ENCODE data around the gene FGF7. TPM values are rescaled to one million over a fixed set of nuclear protein-coding genes. Genes with fewer than 3 reads are reported as not detected.
A peak's percentile ranks its signal among the peaks of the same experiment; 100 is the strongest.
"Not testable (repeated sequence)": the region's sequence is repeated elsewhere in the genome, so short reads cannot be mapped to it uniquely, and the experiment has no call there.

The FGF7 gene
- total RNA-seq, 1 donor from 2014 or later: 137 TPM

DNA sequence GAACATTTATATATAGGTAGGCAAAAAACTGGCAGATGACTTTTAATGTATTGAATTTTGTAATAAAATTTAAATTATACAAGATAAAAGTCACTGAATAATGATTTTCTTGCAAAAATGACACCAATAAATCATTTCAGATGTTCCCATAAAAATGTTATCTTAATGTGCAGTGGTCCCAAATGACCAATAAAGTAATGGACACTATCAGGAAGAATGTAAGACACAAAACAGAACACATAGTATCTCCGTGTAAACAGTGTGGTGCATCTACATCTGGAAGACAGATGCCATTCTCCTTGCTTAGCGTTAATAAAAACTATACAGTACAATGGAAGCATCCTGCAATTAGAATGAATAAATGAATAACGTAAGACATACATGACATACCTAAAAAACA is 41.5 kb downstream of the FGF7 start:
- no peak for TF ChIP-seq POLR2A (IDR thresholded peaks at IDR 0.05)
- no peak for DNase-seq (ENCODE audit: extremely low spot score in 2 of 2)
- Histone ChIP-seq H3K36me3 (no peaks in the 10 kb centered on the region), H3K4me1 (peaks cover 43% of the 10 kb centered on the region), H3K27ac (no peak overlapping the region), H3K27me3 (no peaks in the 10 kb centered on the region), H3K9me3 (no peaks in the 10 kb centered on the region), H3K4me3 (no peak overlapping the region)
- intact Hi-C loops (cut with DNase I): no loop called here

DNA sequence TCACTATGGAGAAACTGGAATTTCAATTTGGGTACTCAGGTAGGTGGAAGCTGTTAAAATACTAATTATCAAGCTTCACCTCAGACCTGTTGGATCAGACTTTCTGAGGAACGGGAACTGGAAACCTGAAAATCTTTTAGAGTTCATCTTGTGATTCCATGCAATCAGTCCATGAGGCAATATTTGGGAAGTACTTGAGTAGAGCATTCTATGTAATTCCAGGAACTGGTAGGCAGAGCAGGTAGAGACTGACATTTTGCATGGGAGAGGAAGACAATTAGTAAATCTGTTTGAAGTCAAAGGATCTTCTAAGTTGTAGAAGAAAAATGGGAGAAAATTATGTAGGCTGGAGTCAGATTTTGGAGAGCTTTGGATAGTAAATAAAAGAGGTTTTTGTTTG is 43.1 kb downstream of the FGF7 start:
- intact Hi-C loops (cut with DNase I): no loop called here
- H3K36me3 ChIP-seq: no peaks in the 10 kb centered on the region
- H3K9me3 ChIP-seq: no peaks in the 10 kb centered on the region
- no peaks in the 10 kb centered on the region for H3K27me3 ChIP-seq
- H3K27ac ChIP-seq: peak overlapping the region; percentile 36
- TF ChIP-seq, protein P1, sequence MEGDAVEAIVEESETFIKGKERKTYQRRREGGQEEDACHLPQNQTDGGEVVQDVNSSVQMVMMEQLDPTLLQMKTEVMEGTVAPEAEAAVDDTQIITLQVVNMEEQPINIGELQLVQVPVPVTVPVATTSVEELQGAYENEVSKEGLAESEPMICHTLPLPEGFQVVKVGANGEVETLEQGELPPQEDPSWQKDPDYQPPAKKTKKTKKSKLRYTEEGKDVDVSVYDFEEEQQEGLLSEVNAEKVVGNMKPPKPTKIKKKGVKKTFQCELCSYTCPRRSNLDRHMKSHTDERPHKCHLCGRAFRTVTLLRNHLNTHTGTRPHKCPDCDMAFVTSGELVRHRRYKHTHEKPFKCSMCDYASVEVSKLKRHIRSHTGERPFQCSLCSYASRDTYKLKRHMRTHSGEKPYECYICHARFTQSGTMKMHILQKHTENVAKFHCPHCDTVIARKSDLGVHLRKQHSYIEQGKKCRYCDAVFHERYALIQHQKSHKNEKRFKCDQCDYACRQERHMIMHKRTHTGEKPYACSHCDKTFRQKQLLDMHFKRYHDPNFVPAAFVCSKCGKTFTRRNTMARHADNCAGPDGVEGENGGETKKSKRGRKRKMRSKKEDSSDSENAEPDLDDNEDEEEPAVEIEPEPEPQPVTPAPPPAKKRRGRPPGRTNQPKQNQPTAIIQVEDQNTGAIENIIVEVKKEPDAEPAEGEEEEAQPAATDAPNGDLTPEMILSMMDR (IDR thresholded peaks at IDR 0.05): no peak
- TF ChIP-seq POLR2A (IDR thresholded peaks at IDR 0.05) (no peak), POLR2AphosphoS5 (IDR thresholded peaks at IDR 0.05; ENCODE audit: insufficient read depth in 1 of 2, low read depth in 1 of 2) (no peak)
- peaks cover 33% of the 10 kb centered on the region for H3K4me1 ChIP-seq
- H3K4me3 ChIP-seq: no peak overlapping the region
- no peak for DNase-seq (ENCODE audit: extremely low spot score in 2 of 2)

DNA sequence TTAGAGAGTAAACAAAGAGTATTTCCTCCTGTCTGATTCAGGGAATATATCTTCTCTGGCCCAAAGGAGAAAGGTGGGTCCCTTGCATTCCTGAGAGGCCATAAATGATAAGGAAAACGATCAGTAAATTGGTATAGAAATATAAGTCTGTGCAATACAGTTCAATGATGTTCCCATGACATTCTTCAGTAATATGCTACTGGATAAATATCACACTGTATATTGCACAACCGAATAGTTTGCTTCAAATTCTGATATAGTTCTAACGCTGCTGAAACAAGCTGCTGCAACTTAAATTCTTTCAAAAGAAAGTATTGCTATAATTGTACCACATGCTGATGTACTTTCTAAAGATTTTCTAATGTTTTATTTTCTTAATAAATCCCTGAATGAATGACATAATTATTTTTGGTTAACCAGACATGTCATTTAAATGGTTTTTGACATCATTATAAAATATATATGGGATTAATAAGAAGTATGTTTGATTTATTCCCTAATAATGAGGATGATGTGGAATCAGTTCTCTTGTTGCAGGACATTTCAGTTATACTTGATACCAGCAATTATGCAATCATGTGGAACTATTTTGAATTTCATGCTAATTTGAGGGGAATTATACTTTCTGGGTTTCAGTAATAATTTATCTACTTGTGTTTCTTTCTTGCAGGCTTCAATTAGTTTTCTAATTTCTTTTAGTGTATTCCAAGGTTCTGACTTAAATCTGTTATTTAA is 44.9 kb downstream of the FGF7 start:
- no peak for TF ChIP-seq POLR2A (IDR thresholded peaks at IDR 0.05)
- TF ChIP-seq, protein P1 (IDR thresholded peaks at IDR 0.05): no peak
- no peak for TF ChIP-seq POLR2AphosphoS5 (IDR thresholded peaks at IDR 0.05; ENCODE audit: insufficient read depth in 1 of 2, low read depth in 1 of 2)
- H3K9me3 ChIP-seq: no peaks in the 10 kb centered on the region
- H3K4me1 ChIP-seq: peaks cover 17% of the 10 kb centered on the region
- no peak for DNase-seq (ENCODE audit: extremely low spot score in 2 of 2)
- H3K27me3 ChIP-seq: no peaks in the 10 kb centered on the region
- no peaks in the 10 kb centered on the region for H3K36me3 ChIP-seq
- no peak overlapping the region for H3K4me3 ChIP-seq
- intact Hi-C loops (cut with DNase I): no loop called here
- H3K27ac ChIP-seq: peak overlapping the region; percentile 36

DNA sequence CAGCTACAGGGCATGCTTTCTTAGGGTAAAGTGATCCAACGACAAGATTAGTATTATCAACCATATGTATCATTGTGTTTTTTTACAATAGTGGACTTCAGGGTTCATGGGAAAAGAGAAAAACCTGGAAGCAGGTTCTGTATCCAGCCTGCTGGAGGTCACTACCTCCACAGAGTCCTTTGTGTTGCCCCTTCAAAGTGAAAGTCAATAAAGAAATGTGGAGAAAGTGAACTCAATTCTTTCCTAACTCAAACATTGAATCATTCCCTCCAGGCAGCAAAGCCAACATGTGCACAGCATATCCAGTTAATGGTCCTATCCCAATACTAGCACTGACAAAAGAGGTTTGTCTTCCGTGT is 45.4 kb downstream of the FGF7 start:
- Histone ChIP-seq H3K9me3 (no peaks in the 10 kb centered on the region), H3K27me3 (no peaks in the 10 kb centered on the region), H3K4me1 (peaks cover 13% of the 10 kb centered on the region), H3K4me3 (no peak overlapping the region), H3K36me3 (no peaks in the 10 kb centered on the region), H3K27ac (peak overlapping the region; percentile 27)
- intact Hi-C loops (cut with DNase I): no loop called here
- TF ChIP-seq POLR2A (IDR thresholded peaks at IDR 0.05): no peak
- no peak for TF ChIP-seq POLR2AphosphoS5 (IDR thresholded peaks at IDR 0.05; ENCODE audit: insufficient read depth in 1 of 2, low read depth in 1 of 2)
- TF ChIP-seq, protein P1 (IDR thresholded peaks at IDR 0.05): no peak
- no peak for DNase-seq (ENCODE audit: extremely low spot score in 2 of 2)

DNA sequence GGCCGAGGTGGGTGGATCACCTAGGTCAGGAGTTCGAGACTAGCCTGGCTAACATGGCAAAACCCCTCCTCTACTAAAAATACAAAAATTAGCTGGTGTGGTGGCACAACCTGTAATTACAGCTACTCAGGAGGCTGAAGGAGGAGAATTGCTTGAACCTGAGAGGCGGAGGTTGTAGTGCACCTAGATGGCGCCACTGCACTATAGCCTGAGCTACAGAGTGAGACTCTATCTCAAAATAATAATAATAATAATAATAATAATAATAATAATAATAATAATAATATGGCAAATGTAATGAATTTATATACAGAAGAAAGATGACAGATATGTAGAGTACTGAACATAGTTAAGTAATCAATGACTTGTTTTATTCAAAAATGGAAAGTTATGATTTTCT is 48.2 kb downstream of the FGF7 start:
- H3K4me1 ChIP-seq; H3K4me3 ChIP-seq; H3K27ac ChIP-seq; H3K36me3 ChIP-seq; intact Hi-C loops (cut with DNase I); H3K9me3 ChIP-seq; H3K27me3 ChIP-seq; DNase-seq (ENCODE audit: extremely low spot score in 2 of 2): not testable (repeated sequence)

DNA sequence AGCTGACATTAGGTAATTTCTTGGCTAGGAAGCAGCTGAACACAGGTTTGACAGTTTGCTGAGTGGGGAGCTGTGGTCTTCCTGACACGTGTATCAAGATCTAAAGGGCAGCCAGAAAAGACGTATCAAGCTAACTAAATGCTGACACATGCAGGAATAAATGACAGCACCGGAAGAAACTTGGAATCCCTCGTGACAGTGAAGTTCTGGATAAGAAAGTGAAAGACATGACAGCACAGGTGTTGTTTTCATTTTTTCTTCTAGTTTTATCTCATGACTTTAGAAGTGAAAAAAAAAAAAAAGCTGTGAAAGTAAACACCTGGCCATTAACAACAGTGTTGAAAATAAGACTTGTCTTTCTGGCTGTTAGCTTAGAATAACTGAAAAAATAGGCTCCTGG is 48.7 kb downstream of the FGF7 start:
- Histone ChIP-seq H3K36me3 (no peaks in the 10 kb centered on the region), H3K27ac (no peak overlapping the region), H3K27me3 (no peaks in the 10 kb centered on the region), H3K9me3 (no peaks in the 10 kb centered on the region), H3K4me3 (no peak overlapping the region), H3K4me1 (no peaks in the 10 kb centered on the region)
- no peak for DNase-seq (ENCODE audit: extremely low spot score in 2 of 2)
- intact Hi-C loops (cut with DNase I): no loop called here
- TF ChIP-seq POLR2A (IDR thresholded peaks at IDR 0.05): no peak
- TF ChIP-seq, protein P1 (IDR thresholded peaks at IDR 0.05): no peak
- no peak for TF ChIP-seq POLR2AphosphoS5 (IDR thresholded peaks at IDR 0.05; ENCODE audit: insufficient read depth in 1 of 2, low read depth in 1 of 2)
